Measurements from ENCODE around the gene PFDN2.

DNA sequence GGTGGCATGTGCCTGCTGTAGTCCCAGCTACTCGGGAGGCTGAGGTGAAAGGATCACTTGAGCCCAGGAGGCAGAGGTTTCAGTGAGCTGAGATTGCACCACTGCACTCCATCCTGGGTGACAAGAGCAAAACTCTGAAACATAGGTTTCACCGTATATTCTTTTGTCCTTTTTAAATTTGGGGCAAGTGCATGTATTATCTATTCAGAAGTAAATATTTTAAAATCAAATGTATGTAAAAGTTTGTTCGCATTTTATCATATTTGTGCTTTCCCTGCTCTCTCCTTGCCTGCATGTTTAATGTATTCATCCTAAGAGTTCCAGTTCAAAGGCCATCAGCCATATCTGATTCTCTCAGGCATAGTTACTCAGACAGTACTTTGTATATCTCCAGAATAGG is 28.0 kb upstream of the PFDN2 start:
- no peak for TF ChIP-seq POLR2A (IDR thresholded peaks at IDR 0.05)
- no peak for TF ChIP-seq EP300 (IDR thresholded peaks at IDR 0.05)
- no peak for TF ChIP-seq CTCF (IDR thresholded peaks at IDR 0.05)
